ENCODE results near the gene P2RY11.

P2RY11 gene

GRCh38 chr19:10141479-10141878 is 30.0 kb downstream of the P2RY11 start:
- no peak for DNase-seq (ENCODE audit: low read depth in 2 of 2)

GRCh38 chr19:10141973-10142372 is 30.5 kb downstream of the P2RY11 start:
- DNase-seq (ENCODE audit: low read depth in 2 of 2): no peak

GRCh38 chr19:10142701-10143375 is 31.3 kb downstream of the P2RY11 start:
- DNase-seq (ENCODE audit: low read depth in 2 of 2): no peak

DNA sequence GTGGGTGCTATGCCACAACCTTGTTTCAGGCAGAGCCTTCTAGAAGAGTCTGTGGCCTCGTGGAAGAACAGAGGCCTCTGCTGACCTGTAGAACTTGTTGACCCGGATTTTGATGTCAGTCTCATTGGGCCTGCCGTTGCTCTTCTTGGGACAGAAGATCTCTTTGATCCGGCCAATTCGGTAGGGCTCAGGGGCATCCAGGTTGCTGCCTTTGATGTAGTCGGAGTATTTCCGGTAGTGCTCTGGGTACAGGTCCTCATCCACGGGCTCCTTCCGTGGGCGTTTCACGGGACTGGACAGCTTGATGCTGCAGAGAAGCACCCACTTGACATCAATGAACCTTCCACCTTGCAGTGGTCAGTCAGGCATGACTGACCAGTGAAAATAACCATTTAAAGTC is 32.2 kb downstream of the P2RY11 start:
- no peak for DNase-seq (ENCODE audit: low read depth in 2 of 2)

DNA sequence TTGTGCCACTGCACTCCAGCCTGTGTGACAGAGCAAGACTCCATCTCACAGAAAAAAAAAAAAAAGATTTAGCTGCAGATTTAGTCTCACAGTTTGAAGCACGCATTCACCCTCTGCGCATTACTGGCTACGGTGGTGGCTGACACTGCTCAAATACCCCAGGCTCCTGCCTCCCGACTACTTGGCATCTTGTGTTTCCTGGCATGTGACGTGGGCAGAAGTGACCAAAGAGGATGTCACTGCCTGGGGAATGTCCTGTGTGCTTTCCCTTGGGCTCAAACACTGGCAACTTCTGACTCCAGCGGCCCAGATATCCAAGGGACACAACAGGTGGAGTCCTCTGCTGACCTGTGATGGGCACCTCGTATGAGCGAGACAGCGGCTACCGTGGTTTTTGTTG is 32.9 kb downstream of the P2RY11 start:
- DNase-seq (ENCODE audit: low read depth in 2 of 2): no peak

DNA sequence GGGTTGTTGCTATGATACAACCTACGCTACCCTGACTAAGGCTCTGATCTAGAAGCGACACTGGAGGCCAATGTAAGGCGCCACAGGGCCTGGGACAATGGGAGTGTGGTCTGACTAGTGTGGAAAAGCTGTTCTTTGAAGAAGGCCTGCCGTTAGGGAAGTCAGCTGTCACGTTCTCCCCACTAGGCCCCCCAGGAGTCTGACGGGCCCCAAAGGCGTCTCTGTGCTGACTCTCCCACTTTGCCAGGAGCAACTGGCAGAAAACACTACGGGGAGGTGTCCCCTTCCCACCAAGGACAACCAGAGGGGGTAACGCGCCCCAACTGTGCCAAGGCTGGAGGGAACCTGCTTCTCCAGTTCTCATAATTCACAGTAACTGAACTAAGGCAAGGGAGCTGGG is 33.5 kb downstream of the P2RY11 start:
- no peak for DNase-seq (ENCODE audit: low read depth in 2 of 2)

DNA sequence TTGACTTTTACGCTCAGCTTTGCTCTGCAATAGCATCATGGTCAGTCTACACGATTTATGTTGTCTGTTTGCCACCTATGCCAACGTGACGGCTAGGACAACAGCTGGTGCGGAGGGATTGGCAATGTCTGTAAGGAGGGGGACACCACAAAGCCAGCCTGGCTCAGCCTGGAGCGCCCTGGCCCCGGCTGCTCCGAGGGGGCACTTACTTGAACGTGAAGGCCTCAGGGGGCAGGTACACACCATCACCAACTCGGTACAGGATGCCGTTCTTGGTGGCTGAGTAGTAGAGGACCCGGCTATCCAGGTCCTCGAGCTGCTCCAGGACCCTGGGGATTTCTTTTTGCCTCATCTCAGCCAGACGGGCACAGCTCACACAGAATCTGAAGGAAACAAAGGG is 34.6 kb downstream of the P2RY11 start:
- DNase-seq (ENCODE audit: low read depth in 2 of 2): no peak

DNA sequence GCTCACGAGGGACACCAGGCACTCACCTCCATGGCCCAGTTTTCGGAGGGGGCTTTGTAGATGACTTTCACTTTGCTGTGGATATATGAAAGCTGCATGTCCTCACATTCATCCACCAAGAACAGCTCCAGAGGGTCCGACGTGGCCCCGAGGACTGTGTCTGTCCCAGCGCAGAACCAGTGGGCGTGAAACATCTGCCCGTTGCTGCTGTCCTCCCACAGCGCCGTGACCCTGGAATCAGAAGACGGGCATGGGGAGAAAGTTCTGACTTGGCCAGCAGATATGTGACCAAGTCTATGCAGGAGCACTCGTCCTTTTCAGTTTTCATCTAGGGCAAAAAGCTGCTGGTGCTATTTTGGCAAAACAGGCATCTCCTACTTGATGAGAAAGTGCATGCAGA is 37.9 kb downstream of the P2RY11 start:
- DNase-seq (ENCODE audit: low read depth in 2 of 2): no peak

DNA sequence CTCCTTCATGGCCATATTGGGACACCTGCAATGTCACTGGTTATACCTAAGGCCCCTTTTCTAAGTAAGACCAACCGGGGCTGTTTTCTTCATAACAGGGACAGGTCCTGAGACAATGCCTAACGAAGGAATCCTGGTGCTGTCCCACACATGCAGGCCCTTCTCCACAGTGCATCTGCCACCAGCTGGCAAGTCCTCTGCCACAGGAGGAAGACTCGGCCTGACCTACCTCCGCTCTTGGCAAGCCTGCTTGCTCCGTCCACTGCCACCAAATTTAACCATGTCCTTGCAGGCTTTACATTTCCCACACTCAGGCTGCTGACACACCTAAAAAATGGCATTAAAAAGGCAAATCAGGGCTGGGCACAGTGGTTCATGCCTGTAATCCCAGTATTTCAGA is 40.0 kb downstream of the P2RY11 start:
- DNase-seq (ENCODE audit: low read depth in 2 of 2): no peak

DNA sequence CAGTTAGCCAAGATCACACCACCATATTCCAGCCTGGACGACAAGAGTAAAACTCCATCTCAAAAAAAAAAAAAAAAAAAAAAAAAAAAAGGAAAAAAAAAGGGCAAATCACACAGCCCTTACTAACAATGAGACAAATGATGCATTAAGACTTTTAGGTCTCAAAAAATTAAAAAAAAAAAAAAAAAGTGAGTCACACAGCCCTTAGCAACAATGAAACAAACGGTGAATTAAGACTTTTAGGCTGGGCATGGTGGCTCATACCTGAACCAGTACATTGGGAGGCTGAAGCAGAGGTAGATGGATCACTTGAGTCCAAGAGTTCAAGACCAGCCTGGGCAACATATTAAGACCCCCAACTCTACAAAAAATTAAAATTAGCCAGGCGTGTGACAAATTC is 40.6 kb downstream of the P2RY11 start:
- DNase-seq (ENCODE audit: low read depth in 2 of 2): no peak

DNA sequence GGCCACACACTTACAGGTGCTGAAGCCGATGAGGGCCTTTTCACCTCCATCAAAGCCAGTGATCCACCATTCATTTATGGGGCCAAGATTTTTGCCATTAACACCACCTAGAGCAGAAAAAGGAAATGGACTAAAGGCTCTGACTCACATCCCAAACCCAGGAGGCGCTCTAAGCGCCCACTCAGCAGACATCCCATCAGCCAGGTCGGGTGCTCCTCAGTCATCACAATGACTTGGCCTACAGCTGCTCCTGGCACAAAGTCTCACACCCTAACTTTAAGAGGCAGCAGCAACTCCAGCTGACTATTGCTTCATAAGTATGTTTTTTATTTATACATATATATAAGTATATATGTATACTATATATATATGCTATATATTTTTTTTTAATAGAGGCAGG is 44.3 kb downstream of the P2RY11 start:
- DNase-seq (ENCODE audit: low read depth in 2 of 2): no peak

DNA sequence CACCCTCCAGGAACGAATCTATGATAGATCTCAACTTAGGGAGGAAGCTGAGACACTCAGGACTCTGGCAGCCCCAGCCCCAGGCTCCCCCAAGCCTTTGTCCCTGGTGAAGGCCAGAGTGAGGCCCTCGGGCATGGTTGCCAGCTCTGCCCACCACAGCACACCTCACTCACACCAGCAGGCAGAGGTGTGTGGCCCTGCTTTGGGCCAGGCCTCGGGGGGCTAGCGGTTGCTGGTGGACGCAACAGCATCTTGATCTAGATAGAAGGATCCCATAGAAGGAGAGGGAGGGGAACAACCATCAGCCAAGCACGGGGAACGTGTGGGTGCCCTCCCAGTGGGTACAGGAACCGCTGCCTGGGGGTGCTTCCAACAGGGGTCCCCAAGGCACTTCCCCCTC is 46.6 kb downstream of the P2RY11 start:
- DNase-seq (ENCODE audit: low read depth in 2 of 2): no peak

- DNase-seq (ENCODE audit: low read depth in 2 of 2): no peak
Measured at GRCh38 chr19:10158485-10158884, 47.0 kb downstream of the P2RY11 start.

DNA sequence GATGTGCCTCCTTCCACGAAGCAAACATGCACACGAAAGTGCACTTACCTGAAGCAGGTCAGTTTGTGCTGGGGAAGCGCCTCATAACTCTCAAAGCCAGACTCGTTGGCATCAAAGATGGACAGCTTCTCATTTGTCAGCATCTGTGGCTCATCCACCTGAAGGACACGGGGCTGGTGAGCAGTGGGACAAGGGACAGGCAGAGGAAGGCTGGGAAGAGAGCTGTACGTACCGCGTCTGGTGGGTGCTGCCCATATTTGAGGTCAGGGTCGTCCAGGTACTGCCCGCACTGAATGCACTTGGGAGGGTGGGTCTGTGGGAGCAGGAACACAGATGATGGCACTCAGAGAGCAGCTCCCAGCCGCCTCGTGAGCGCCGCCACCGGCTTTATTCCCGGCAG is 48.1 kb downstream of the P2RY11 start:
- no peak for DNase-seq (ENCODE audit: low read depth in 2 of 2)

DNA sequence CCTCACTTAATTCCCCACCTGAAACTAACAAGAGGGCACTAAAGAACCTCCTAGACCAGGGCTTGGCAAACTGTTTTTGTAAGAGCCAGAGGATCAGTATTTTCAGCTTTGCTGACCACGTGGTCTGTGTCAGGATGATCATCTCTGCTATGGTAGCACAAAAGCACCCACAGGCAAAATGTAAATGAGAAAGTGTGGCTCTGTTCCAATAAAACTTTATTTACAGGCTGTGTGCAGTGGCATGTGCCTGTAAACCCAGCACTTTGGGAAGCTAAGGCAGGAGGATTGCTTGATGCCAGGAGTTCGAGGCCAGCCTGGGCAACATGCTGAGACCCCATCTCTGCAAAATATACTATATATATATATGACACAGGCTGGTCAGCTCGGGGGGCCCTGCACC is 52.0 kb downstream of the P2RY11 start:
- no peak for DNase-seq (ENCODE audit: low read depth in 2 of 2)

All from stimulated activated CD8-positive, alpha-beta memory T cell treated with anti-CD3 and anti-CD28 coated beads, Interleukin-15, amount 100 ng/mL, for 48 hours (primary cell).